ENCODE data around the gene FKBP9. TPM values are rescaled to one million over a fixed set of nuclear protein-coding genes. Genes with fewer than 3 reads are reported as not detected.

The FKBP9 gene
- polyA plus RNA-seq, 1 donor (not counting 4 experiments of a cell fraction or from before 2014, with no cell fraction given): 92.2 TPM

DNA sequence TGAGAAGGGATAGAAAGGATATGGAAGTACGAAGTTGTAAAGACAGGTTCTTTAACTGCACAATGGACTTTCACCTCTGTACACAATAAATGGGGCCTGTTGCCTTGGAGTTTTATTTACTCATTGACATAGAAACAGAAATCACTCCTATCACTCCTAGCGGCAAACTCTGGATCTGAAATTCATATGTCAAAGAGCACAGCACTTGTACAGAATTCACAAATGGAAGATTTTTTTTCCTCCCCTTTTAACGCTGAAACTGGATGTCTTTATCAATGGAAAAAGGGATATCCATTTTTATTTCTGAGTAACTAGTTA, 87.1 kb downstream of the FKBP9 start:
- no peaks in the 10 kb centered on the region for H3K27me3 ChIP-seq (ENCODE audit: control insufficient read depth, extremely low read depth, insufficient read depth, low read length)
- H3K27ac ChIP-seq (ENCODE audit: control insufficient read depth, insufficient read depth, low read length): peak overlapping the region; percentile 30
- no peaks in the 10 kb centered on the region for H4K20me1 ChIP-seq (ENCODE audit: control insufficient read depth, extremely low read depth, insufficient read depth, low read length)
- H3K4me3 ChIP-seq (ENCODE audit: control insufficient read depth in 2 of 3, extremely low read depth in 1 of 3, insufficient read depth in 2 of 3, low read depth in 1 of 3, low read length in 3 of 3): no peak overlapping the region
- H3K4me2 ChIP-seq (ENCODE audit: control insufficient read depth, extremely low read depth, insufficient read depth, low read depth, low read length): no peak overlapping the region
- no peaks in the 10 kb centered on the region for H3K9me1 ChIP-seq (ENCODE audit: control insufficient read depth, extremely low read depth, insufficient read depth, low read length)
- peaks cover 81% of the 10 kb centered on the region for H3K79me2 ChIP-seq (ENCODE audit: control insufficient read depth, insufficient read depth, low read length)
- no peaks in the 10 kb centered on the region for H3K9me3 ChIP-seq (ENCODE audit: control insufficient read depth, low read depth, low read length)
- peaks cover 16% of the 10 kb centered on the region for H3K4me1 ChIP-seq (ENCODE audit: control insufficient read depth, extremely low read depth, insufficient read depth, low read length)
- dilution Hi-C loops (cut with MboI; ENCODE audit: extremely low pct_ligation_motif_present, low sequenced_read_pairs): no loop called here
- H2AFZ ChIP-seq (ENCODE audit: control insufficient read depth, low read length): no peak overlapping the region
- no peak for TF ChIP-seq EZH2 (IDR thresholded peaks at IDR 0.05; ENCODE audit: low read length)
- no peaks in the 10 kb centered on the region for H3K36me3 ChIP-seq (ENCODE audit: control insufficient read depth in 2 of 2, extremely low read depth in 1 of 2, insufficient read depth in 2 of 2, low read length in 2 of 2)
- DNase-seq (ENCODE audit: low read depth, low spot score) (no peak), FAIRE-seq (no peak)
- no peak overlapping the region for H3K9ac ChIP-seq (ENCODE audit: control insufficient read depth, extremely low read depth, insufficient read depth, low read length)

DNA sequence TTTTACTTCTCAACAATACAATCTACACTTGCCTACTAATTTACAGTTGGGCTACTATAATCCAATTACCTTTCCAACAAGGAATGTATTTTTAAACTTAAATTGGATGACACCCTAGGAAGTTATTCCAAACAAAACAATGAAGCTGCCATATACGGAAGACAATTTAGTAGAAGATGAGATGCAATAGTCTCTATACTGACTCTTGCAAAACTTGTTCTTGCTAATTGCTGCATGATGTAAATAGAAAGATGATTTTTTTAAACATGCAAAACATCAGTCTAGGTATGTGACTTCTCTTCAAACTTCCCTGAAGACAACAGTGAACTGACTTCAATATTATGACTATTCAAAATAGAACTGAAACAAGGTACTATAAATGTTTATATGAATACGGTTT, 87.7 kb downstream of the FKBP9 start:
- dilution Hi-C loops (cut with MboI; ENCODE audit: extremely low pct_ligation_motif_present, low sequenced_read_pairs): no loop called here
- no peaks in the 10 kb centered on the region for H4K20me1 ChIP-seq (ENCODE audit: control insufficient read depth, extremely low read depth, insufficient read depth, low read length)
- H3K4me2 ChIP-seq (ENCODE audit: control insufficient read depth, extremely low read depth, insufficient read depth, low read depth, low read length): no peak overlapping the region
- H3K27ac ChIP-seq (ENCODE audit: control insufficient read depth, insufficient read depth, low read length): no peak overlapping the region
- no peak for FAIRE-seq
- DNase-seq (ENCODE audit: low read depth, low spot score): no peak
- H3K4me3 ChIP-seq (ENCODE audit: control insufficient read depth in 2 of 3, extremely low read depth in 1 of 3, insufficient read depth in 2 of 3, low read depth in 1 of 3, low read length in 3 of 3): no peak overlapping the region
- H3K79me2 ChIP-seq (ENCODE audit: control insufficient read depth, insufficient read depth, low read length): peaks cover 80% of the 10 kb centered on the region
- TF ChIP-seq, protein P1, sequence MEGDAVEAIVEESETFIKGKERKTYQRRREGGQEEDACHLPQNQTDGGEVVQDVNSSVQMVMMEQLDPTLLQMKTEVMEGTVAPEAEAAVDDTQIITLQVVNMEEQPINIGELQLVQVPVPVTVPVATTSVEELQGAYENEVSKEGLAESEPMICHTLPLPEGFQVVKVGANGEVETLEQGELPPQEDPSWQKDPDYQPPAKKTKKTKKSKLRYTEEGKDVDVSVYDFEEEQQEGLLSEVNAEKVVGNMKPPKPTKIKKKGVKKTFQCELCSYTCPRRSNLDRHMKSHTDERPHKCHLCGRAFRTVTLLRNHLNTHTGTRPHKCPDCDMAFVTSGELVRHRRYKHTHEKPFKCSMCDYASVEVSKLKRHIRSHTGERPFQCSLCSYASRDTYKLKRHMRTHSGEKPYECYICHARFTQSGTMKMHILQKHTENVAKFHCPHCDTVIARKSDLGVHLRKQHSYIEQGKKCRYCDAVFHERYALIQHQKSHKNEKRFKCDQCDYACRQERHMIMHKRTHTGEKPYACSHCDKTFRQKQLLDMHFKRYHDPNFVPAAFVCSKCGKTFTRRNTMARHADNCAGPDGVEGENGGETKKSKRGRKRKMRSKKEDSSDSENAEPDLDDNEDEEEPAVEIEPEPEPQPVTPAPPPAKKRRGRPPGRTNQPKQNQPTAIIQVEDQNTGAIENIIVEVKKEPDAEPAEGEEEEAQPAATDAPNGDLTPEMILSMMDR (optimal IDR thresholded peaks at IDR 0.05 in 1 of 3, IDR thresholded peaks at IDR 0.05 in 1 of 3, conservative IDR thresholded peaks at IDR 0.05 in 1 of 3; ENCODE audit: extremely low read depth in 1 of 3, insufficient read depth in 2 of 3, low read length in 3 of 3): no peak
- H3K9ac ChIP-seq (ENCODE audit: control insufficient read depth, extremely low read depth, insufficient read depth, low read length): no peak overlapping the region
- peaks cover 18% of the 10 kb centered on the region for H3K4me1 ChIP-seq (ENCODE audit: control insufficient read depth, extremely low read depth, insufficient read depth, low read length)
- no peaks in the 10 kb centered on the region for H3K36me3 ChIP-seq (ENCODE audit: control insufficient read depth in 2 of 2, extremely low read depth in 1 of 2, insufficient read depth in 2 of 2, low read length in 2 of 2)
- H2AFZ ChIP-seq (ENCODE audit: control insufficient read depth, low read length): no peak overlapping the region
- H3K27me3 ChIP-seq (ENCODE audit: control insufficient read depth, extremely low read depth, insufficient read depth, low read length): no peaks in the 10 kb centered on the region
- no peaks in the 10 kb centered on the region for H3K9me3 ChIP-seq (ENCODE audit: control insufficient read depth, low read depth, low read length)
- no peaks in the 10 kb centered on the region for H3K9me1 ChIP-seq (ENCODE audit: control insufficient read depth, extremely low read depth, insufficient read depth, low read length)

DNA sequence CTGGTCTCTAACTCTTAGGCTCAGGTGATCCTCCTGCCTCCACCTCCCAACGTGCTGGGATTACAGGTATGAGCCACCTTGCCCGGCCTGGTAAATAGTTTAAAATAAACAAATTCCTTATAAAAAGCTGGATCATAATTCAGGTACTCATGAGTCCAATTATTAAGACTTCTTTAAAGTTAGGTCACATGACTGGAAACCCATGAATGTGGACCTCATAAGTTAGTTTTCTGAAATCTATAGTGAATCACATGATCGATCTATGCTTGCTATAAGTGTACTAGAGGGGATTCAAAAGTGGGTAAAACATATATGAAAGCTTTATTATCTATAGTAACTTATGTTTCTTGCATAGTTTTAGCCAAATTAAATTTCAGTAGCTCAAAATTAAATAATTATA, 91.0 kb downstream of the FKBP9 start:
- H3K9me3 ChIP-seq (ENCODE audit: control insufficient read depth, low read depth, low read length): no peaks in the 10 kb centered on the region
- H3K27ac ChIP-seq (ENCODE audit: control insufficient read depth, insufficient read depth, low read length): no peak overlapping the region
- H3K79me2 ChIP-seq (ENCODE audit: control insufficient read depth, insufficient read depth, low read length): peaks cover 83% of the 10 kb centered on the region
- dilution Hi-C loops (cut with MboI; ENCODE audit: extremely low pct_ligation_motif_present, low sequenced_read_pairs): no loop called here
- no peak overlapping the region for H3K4me2 ChIP-seq (ENCODE audit: control insufficient read depth, extremely low read depth, insufficient read depth, low read depth, low read length)
- no peak overlapping the region for H3K9ac ChIP-seq (ENCODE audit: control insufficient read depth, extremely low read depth, insufficient read depth, low read length)
- DNase-seq (ENCODE audit: low read depth, low spot score) (no peak), FAIRE-seq (no peak)
- no peak overlapping the region for H2AFZ ChIP-seq (ENCODE audit: control insufficient read depth, low read length)
- no peaks in the 10 kb centered on the region for H3K36me3 ChIP-seq (ENCODE audit: control insufficient read depth in 2 of 2, extremely low read depth in 1 of 2, insufficient read depth in 2 of 2, low read length in 2 of 2)
- no peaks in the 10 kb centered on the region for H3K9me1 ChIP-seq (ENCODE audit: control insufficient read depth, extremely low read depth, insufficient read depth, low read length)
- TF ChIP-seq, protein P1 (optimal IDR thresholded peaks at IDR 0.05 in 1 of 3, IDR thresholded peaks at IDR 0.05 in 1 of 3, conservative IDR thresholded peaks at IDR 0.05 in 1 of 3; ENCODE audit: extremely low read depth in 1 of 3, insufficient read depth in 2 of 3, low read length in 3 of 3): no peak
- TF ChIP-seq EZH2 (IDR thresholded peaks at IDR 0.05; ENCODE audit: low read length): no peak
- H3K4me3 ChIP-seq (ENCODE audit: control insufficient read depth in 2 of 3, extremely low read depth in 1 of 3, insufficient read depth in 2 of 3, low read depth in 1 of 3, low read length in 3 of 3): no peak overlapping the region
- H3K4me1 ChIP-seq (ENCODE audit: control insufficient read depth, extremely low read depth, insufficient read depth, low read length): peaks cover 12% of the 10 kb centered on the region
- H3K27me3 ChIP-seq (ENCODE audit: control insufficient read depth, extremely low read depth, insufficient read depth, low read length): no peaks in the 10 kb centered on the region
- no peaks in the 10 kb centered on the region for H4K20me1 ChIP-seq (ENCODE audit: control insufficient read depth, extremely low read depth, insufficient read depth, low read length)

All from keratinocyte (primary cell).